Loucy (cell line): ENCODE measurements around the gene ATP1B3.

Source experiments
- H2AFZ ChIP-seq: fragments of 200-600 bp; sonication (generic); 2 replicates; pipeline ENCODE4 v1.6.0; 2016; ENCODE audit warnings: antibody characterized with exemption, mild to moderate bottlenecking, low read length, moderate library complexity
- H3F3A ChIP-seq: fragments of 200-600 bp; 2 replicates; pipeline ENCODE4 v1.6.0; 2016; ENCODE audit warnings: antibody characterized with exemption, low read depth, mild to moderate bottlenecking
- H3K27me3 ChIP-seq: fragments of 200-600 bp; sonication (generic); 2 replicates; pipeline ENCODE4 v1.6.1; 2014; ENCODE audit warnings: low read length, mild to moderate bottlenecking; ENCODE audit not compliant: insufficient read depth, poor library complexity, severe bottlenecking
- H3K36me3 ChIP-seq: fragments of 200-600 bp; sonication (generic); 2 replicates; pipeline ENCODE4 v1.6.1; 2016; ENCODE audit warnings: low read length; ENCODE audit not compliant: insufficient read depth
- H3K4me1 ChIP-seq: fragments of 200-600 bp; sonication (generic); 2 replicates; pipeline ENCODE4 v1.5.1; 2014; ENCODE audit warnings: low read length, mild to moderate bottlenecking; ENCODE audit not compliant: insufficient read depth, poor library complexity, severe bottlenecking
- H3K4me2 ChIP-seq: fragments of 200-600 bp; sonication (generic); 2 replicates; pipeline ENCODE4 v1.6.0; 2014; ENCODE audit warnings: antibody characterized with exemption, low read length, low read depth, mild to moderate bottlenecking; ENCODE audit not compliant: poor library complexity, severe bottlenecking
- H3K4me3 ChIP-seq: fragments of 200-600 bp; sonication (generic); 2 replicates; pipeline ENCODE4 v1.5.1; 2014; ENCODE audit warnings: low read length, mild to moderate bottlenecking, mixed read lengths; ENCODE audit not compliant: poor library complexity, severe bottlenecking
- H3K79me2 ChIP-seq: fragments of 200-600 bp; sonication (generic); 2 replicates; pipeline ENCODE4 v1.6.1; 2014; ENCODE audit warnings: low read length; ENCODE audit not compliant: insufficient read depth
- H3K9ac ChIP-seq: fragments of 200-600 bp; sonication (generic); 2 replicates; pipeline ENCODE4 v1.6.0; 2014; ENCODE audit warnings: mild to moderate bottlenecking, low read depth, low read length, moderate library complexity; ENCODE audit not compliant: poor library complexity, severe bottlenecking
- H3K9me2 ChIP-seq: fragments of 200-600 bp; sonication (generic); replicated peaks from 2 replicates; pipeline ENCODE4 v1.6.1; 2016; ENCODE audit warnings: low read depth, low read length, mixed read lengths
- H3K9me3 ChIP-seq: fragments of 200-600 bp; sonication (generic); 2 replicates; pipeline ENCODE4 v1.6.1; 2014; ENCODE audit warnings: mild to moderate bottlenecking, antibody characterized with exemption, low read length, low read depth; ENCODE audit not compliant: insufficient read depth
- H4K20me1 ChIP-seq: fragments of 200-600 bp; sonication (generic); 2 replicates; pipeline ENCODE4 v1.6.0; 2014; ENCODE audit warnings: antibody characterized with exemption, low read length, mild to moderate bottlenecking; ENCODE audit not compliant: insufficient read depth, poor library complexity, severe bottlenecking
- EZH2phosphoT487 ChIP-seq: fragments of 200-600 bp; IDR thresholded peaks from 2 replicates; pipeline ENCODE4 v1.6.1; 2018; ENCODE audit warnings: antibody characterized with exemption, mild to moderate bottlenecking, moderate library complexity, borderline replicate concordance
- TF ChIP-seq, protein P1 (sequence below): fragments of 200-600 bp; sonication (generic); conservative IDR thresholded peaks from 2 replicates; pipeline ENCODE4 v1.5.1; 2014; ENCODE audit warnings: mild to moderate bottlenecking, antibody characterized with exemption, low read length

ATP1B3 gene

GRCh38 chr3:141859651-141860050 lies 16.8 kb upstream of the ATP1B3 start:
- Histone ChIP-seq H3K9me3 (no peaks in the 10 kb centered on the region), H3K36me3 (no peaks in the 10 kb centered on the region), H3K4me1 (peaks cover 8% of the 10 kb centered on the region), H3K9ac (no peak overlapping the region), H3K4me2 (no peak overlapping the region), H3K79me2 (no peaks in the 10 kb centered on the region), H3K9me2 (no peaks in the 10 kb centered on the region), H3F3A (no peaks in the 10 kb centered on the region), H4K20me1 (no peaks in the 10 kb centered on the region), H2AFZ (no peak overlapping the region), H3K4me3 (no peak overlapping the region), H3K27me3 (no peaks in the 10 kb centered on the region)
- TF ChIP-seq EZH2phosphoT487, result no peak
- TF ChIP-seq, protein P1, sequence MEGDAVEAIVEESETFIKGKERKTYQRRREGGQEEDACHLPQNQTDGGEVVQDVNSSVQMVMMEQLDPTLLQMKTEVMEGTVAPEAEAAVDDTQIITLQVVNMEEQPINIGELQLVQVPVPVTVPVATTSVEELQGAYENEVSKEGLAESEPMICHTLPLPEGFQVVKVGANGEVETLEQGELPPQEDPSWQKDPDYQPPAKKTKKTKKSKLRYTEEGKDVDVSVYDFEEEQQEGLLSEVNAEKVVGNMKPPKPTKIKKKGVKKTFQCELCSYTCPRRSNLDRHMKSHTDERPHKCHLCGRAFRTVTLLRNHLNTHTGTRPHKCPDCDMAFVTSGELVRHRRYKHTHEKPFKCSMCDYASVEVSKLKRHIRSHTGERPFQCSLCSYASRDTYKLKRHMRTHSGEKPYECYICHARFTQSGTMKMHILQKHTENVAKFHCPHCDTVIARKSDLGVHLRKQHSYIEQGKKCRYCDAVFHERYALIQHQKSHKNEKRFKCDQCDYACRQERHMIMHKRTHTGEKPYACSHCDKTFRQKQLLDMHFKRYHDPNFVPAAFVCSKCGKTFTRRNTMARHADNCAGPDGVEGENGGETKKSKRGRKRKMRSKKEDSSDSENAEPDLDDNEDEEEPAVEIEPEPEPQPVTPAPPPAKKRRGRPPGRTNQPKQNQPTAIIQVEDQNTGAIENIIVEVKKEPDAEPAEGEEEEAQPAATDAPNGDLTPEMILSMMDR, result no peak

- TF ChIP-seq EZH2phosphoT487, result no peak
- TF ChIP-seq, protein P1, result no peak
- H3K27me3 ChIP-seq, result no peaks in the 10 kb centered on the region
- peaks cover 8% of the 10 kb centered on the region for H3K4me1 ChIP-seq
- no peaks in the 10 kb centered on the region for H3F3A ChIP-seq
- H3K36me3 ChIP-seq, result no peaks in the 10 kb centered on the region
- H2AFZ ChIP-seq, result no peak overlapping the region
- no peaks in the 10 kb centered on the region for H3K79me2 ChIP-seq
- H3K9me2 ChIP-seq, result no peaks in the 10 kb centered on the region
- no peak overlapping the region for H3K4me3 ChIP-seq
- H3K9ac ChIP-seq, result no peak overlapping the region
- H4K20me1 ChIP-seq, result no peaks in the 10 kb centered on the region
- H3K9me3 ChIP-seq, result no peaks in the 10 kb centered on the region
- no peak overlapping the region for H3K4me2 ChIP-seq
These were observed 16.3 kb upstream of the ATP1B3 start for GRCh38 chr3:141860086-141860669.

GRCh38 chr3:141860766-141861513 lies 15.5 kb upstream of the ATP1B3 start:
- no peaks in the 10 kb centered on the region for H3K9me3 ChIP-seq
- H3K9me2 ChIP-seq, result no peaks in the 10 kb centered on the region
- TF ChIP-seq, protein P1, result no peak
- no peak for TF ChIP-seq EZH2phosphoT487
- no peak overlapping the region for H3K4me3 ChIP-seq
- H3K4me2 ChIP-seq, result no peak overlapping the region
- peaks cover 8% of the 10 kb centered on the region for H3K4me1 ChIP-seq
- H3K79me2 ChIP-seq, result no peaks in the 10 kb centered on the region
- H3K27me3 ChIP-seq, result no peaks in the 10 kb centered on the region
- no peaks in the 10 kb centered on the region for H4K20me1 ChIP-seq
- H3F3A ChIP-seq, result no peaks in the 10 kb centered on the region
- H3K9ac ChIP-seq, result no peak overlapping the region
- H3K36me3 ChIP-seq, result no peaks in the 10 kb centered on the region
- H2AFZ ChIP-seq, result peak overlapping the region; percentile 48
